H1 (cell line): ENCODE measurements around the gene SLC25A28.

Experiments
- CTCF ChIP-seq, 3 experiments: IDR thresholded peaks; 1 replicate in 2 of 3; 2 replicates in 1 of 3; pipeline versions ENCODE4 v1.5.1 to v1.6.1; 2011; ENCODE audit warnings: low read length in 3 of 3, mild to moderate bottlenecking in 3 of 3, inconsistent platforms in 2 of 3, low read depth in 1 of 3, moderate library complexity in 1 of 3; ENCODE audit not compliant: insufficient read depth in 1 of 3; ENCODE audit errors: control extremely low read depth in 1 of 3
- SUZ12 ChIP-seq: fragments of 200-600 bp; sonication (generic); IDR thresholded peaks from 2 replicates; pipeline ENCODE4 v1.6.1; 2012; ENCODE audit warnings: mild to moderate bottlenecking, inconsistent platforms, low read length, moderate library complexity, mixed read lengths

GRCh38 chr10:99648717-99649116 is 28.5 kb upstream of the SLC25A28 start:
- no peak for TF ChIP-seq CTCF (IDR thresholded peaks at IDR 0.05; ENCODE audit: control extremely low read depth in 1 of 3, insufficient read depth in 1 of 3, low read depth in 1 of 3, low read length in 3 of 3)
- no peak for TF ChIP-seq SUZ12
